Esophagus (tissue), 2 donors: Measurements from ENCODE around the gene KRTAP12-4. TPM values are rescaled to one million over a fixed set of nuclear protein-coding genes. Genes with fewer than 3 reads are reported as not detected.

Source experiments
- H3K27ac ChIP-seq, 2 donors: one replicate each; pipeline ENCODE4 v1.5.1; 2013; ENCODE audit warnings: low read depth in 2 of 2, mild to moderate bottlenecking in 2 of 2, inconsistent platforms in 1 of 2, low read length in 1 of 2, moderate library complexity in 1 of 2
- H3K27me3 ChIP-seq, 2 donors: one replicate each; pipeline ENCODE4 v1.6.1; 2013; ENCODE audit warnings: low read length in 2 of 2, control low read depth in 1 of 2, mild to moderate bottlenecking in 1 of 2; ENCODE audit not compliant: insufficient read depth in 2 of 2, control insufficient read depth in 1 of 2
- H3K36me3 ChIP-seq, 2 donors: one replicate each; pipeline ENCODE4 v1.6.1; 2013; ENCODE audit warnings: low read length in 1 of 2; ENCODE audit not compliant: control insufficient read depth in 2 of 2, insufficient read depth in 2 of 2
- H3K4me1 ChIP-seq, 2 donors: one replicate each; pipeline ENCODE4 v1.6.1; 2013; ENCODE audit warnings: low read length in 1 of 2; ENCODE audit not compliant: control insufficient read depth in 2 of 2, insufficient read depth in 2 of 2
- H3K4me3 ChIP-seq, 2 donors: one replicate each; pipeline ENCODE4 v1.5.1; 2013; ENCODE audit warnings: low read length in 2 of 2, mild to moderate bottlenecking in 2 of 2, low read depth in 1 of 2, moderate library complexity in 1 of 2
- H3K9me3 ChIP-seq, 2 donors: one replicate each; pipeline ENCODE4 v1.6.1; 2013; ENCODE audit warnings: mild to moderate bottlenecking in 2 of 2, low read depth in 1 of 2, low read length in 1 of 2, moderate library complexity in 1 of 2; ENCODE audit not compliant: control insufficient read depth in 2 of 2, insufficient read depth in 1 of 2
- WGBS, 2 donors: extraction: QIAGEN DNeasy Blood & Tissue Kit; methylation state at CpG; one replicate each; pipeline ENCODE4 v1.1.7; 2013; 5-methylcytosine and 5-hydroxymethylcytosine counted together
- polyA plus RNA-seq, 2 donors: library from polyadenylated mRNA; stranded (reverse); fragments of 200-250 nt; gene quantifications; one replicate each; pipeline ENCODE4 v1.2.3, GENCODE V29; 2013
- donor health status: healthy with polysubstance abuse.
- donor health status: Bipolar disorder and iron deficiency.

Gene KRTAP12-4, protein sequence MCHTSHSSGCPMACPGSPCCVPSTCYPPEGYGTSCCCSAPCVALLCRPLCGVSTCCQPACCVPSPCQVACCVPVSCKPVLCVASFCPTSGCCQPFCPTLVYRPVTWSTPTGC
- polyA plus RNA-seq = not detected

DNA sequence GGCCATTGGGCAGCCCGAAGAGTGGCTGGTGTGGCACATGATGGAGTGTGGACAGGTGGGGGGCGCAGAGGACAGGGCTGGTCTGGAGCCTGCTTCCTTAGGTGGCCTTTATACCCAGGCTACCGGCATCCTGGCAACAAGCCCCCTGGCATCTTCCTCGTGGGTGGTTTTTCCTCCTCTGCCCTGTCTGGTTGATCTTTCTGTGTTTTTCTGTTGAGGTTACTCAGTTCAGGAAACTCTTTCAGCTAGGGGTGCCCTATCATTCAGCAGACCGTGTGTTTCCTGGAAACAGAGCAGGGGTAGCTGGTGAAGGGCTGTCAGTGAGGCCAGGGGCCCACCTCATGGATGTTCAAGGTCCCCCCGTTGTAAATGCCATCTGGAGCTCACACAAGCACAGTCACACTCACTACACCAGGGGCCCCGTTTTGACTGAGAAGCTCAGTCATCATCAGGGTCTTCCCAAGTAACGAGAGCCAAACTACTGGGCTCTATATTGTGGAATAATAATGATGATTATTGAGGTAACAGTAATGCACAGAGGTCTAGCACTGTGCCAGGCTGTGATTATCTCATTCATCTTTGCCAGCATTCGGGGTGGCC, at the start of gene KRTAP12-4:
Gene KRTAP12-4 (minus strand): TSS at position 84 of the 600 bp plus-strand sequence. CDS start 45 bp downstream, at position 39.
- Histone ChIP-seq H3K4me3 (no peak within 1 kb of the TSS), H3K36me3 (no peaks in the 10 kb centered on the region), H3K27ac (no peak within 1 kb of the TSS), H3K9me3 (no peaks in the 10 kb centered on the region), H3K4me1 (peaks cover 0 to 6% of the 10 kb centered on the region in 2 donors), H3K27me3 (no peaks in the 10 kb centered on the region)
- WGBS, 2 donors = 68 to 73% methylated on average over 9 of the region's 9 CpGs

GRCh38 chr21:44703731-44704635, 49.5 kb upstream of the KRTAP12-4 start:
- peaks cover 3 to 7% of the 10 kb centered on the region in 2 donors for H3K27me3 ChIP-seq
- H3K9me3 ChIP-seq = peaks cover 4 to 12% of the 10 kb centered on the region in 2 donors
- H3K4me1 ChIP-seq = peaks cover 0 to under 1% of the 10 kb centered on the region in 2 donors
- WGBS, 2 donors = 46 to 58% methylated on average over 13 of the region's 13 CpGs
- H3K36me3 ChIP-seq = no peaks in the 10 kb centered on the region
- no peak overlapping the region for H3K4me3 ChIP-seq
- H3K27ac ChIP-seq = no peak overlapping the region

DNA sequence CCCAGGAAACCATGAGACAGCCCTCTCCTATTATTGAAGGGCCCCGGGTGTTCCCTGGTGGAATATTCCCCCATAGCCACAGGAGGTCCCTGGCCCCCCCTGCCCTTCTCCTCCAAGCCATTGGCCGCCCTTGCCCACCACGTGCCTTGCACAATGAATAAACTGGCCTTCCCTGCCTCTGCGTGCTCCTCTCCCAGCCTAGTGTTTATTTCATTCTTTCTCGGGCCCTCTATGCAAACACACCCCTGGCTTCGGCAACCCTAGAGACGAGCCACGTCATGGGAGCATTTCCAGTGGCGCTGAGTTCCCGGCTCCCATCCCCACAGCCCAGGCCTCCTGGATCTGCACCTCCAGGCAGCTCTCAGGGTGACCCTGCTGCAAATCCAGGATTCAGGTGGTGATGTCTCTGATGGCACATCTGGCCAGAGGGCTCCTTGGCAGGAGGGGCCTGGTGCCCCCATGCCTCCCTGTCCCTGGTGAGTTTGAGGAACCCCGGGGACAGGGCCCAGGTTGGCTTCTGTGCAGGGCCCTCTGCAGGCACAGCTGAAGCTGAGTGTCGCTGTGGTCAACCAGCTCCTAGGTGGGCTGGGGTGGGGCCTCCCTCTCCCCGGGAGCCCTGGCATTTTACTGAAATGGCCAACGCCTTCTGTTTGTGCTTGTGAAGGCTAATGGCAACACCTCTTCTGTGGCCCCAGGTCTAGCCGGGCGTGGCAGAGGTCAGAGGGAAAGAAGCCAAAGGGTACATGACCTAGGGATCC, 48.7 kb upstream of the KRTAP12-4 start:
- no peak overlapping the region for H3K4me3 ChIP-seq
- H3K27me3 ChIP-seq = peaks cover 3 to 7% of the 10 kb centered on the region in 2 donors
- peaks cover 4 to 12% of the 10 kb centered on the region in 2 donors for H3K9me3 ChIP-seq
- H3K4me1 ChIP-seq = no peaks in the 10 kb centered on the region
- H3K36me3 ChIP-seq = no peaks in the 10 kb centered on the region
- no peak overlapping the region for H3K27ac ChIP-seq
- WGBS, 2 donors = 44 to 48% methylated on average over 16 of the region's 16 CpGs

- peaks cover 4 to 12% of the 10 kb centered on the region in 2 donors for H3K9me3 ChIP-seq
- no peaks in the 10 kb centered on the region for H3K36me3 ChIP-seq
- WGBS, 2 donors = 78 to 82% methylated on average over 20 to 22 of the region's 22 CpGs
- no peak overlapping the region for H3K4me3 ChIP-seq
- H3K4me1 ChIP-seq = no peaks in the 10 kb centered on the region
- no peak overlapping the region for H3K27ac ChIP-seq
- H3K27me3 ChIP-seq = peaks cover 0 to 7% of the 10 kb centered on the region in 2 donors
These were observed 47.9 kb upstream of the KRTAP12-4 start for GRCh38 chr21:44702111-44702972.

GRCh38 chr21:44701541-44701940, 47.1 kb upstream of the KRTAP12-4 start:
- 35 to 39% methylated on average over 12 of the region's 12 CpGs for WGBS, 2 donors
- Histone ChIP-seq H3K27me3 (peaks cover 0 to 4% of the 10 kb centered on the region in 2 donors), H3K4me1 (no peaks in the 10 kb centered on the region)

GRCh38 chr21:44701023-44701400, 46.6 kb upstream of the KRTAP12-4 start:
- Histone ChIP-seq H3K27ac (no peak overlapping the region), H3K27me3 (peaks cover 0 to 4% of the 10 kb centered on the region in 2 donors), H3K4me1 (no peaks in the 10 kb centered on the region), H3K36me3 (no peaks in the 10 kb centered on the region), H3K9me3 (peaks cover under 1 to 6% of the 10 kb centered on the region in 2 donors), H3K4me3 (no peak overlapping the region)
- 84 to 88% methylated on average over 14 of the region's 14 CpGs for WGBS, 2 donors

More at GRCh38 chr21:44701541-44701940, 47.1 kb upstream of the KRTAP12-4 start:
- Histone ChIP-seq H3K27ac (no peak overlapping the region), H3K4me3 (no peak overlapping the region), H3K36me3 (no peaks in the 10 kb centered on the region), H3K9me3 (peaks cover 4 to 12% of the 10 kb centered on the region in 2 donors)

DNA sequence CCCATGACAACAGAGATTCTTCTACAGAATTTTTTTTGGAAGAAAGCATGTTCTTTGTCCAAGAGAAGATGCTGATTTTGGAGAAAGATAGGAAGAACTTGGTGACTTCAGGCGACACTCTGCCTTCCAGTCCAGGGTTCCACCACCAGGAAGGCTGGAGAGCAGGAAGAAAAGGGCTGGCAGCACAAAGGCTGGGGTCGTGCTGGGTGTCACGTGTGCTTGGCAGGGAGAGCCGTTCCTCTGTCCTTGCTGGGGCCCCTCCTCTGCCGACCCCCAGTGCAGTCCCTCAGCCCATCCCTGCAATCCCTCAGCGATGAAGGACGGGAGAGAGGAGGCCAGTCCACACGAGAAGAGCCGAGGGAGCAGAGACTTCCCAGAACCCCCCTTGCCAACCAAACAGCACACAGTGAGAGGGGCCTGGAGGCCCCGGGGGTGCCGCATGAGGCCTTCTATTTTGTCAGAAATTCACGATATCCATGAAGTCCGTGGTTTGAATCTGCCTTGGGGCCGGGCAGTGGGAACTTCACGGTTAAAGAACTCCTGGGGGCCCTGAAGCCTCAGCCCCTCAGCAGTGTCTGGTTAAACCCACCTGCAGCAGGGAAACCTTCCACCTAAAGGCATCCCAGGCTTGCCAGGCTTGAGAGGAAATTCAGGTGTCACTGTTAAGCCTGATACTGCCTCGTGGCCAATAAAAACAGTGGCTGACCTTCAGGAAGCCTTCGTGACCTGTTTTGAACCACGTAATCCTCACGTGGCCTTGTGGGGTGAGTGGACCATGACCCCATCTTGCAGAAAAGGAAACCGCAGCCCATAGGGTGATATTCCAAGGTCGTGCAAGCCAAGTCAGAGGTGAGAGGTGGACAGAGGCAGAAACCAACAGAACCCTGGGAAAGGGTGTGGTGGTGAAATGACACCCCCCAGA, 45.9 kb upstream of the KRTAP12-4 start:
- Histone ChIP-seq H3K4me3 (no peak overlapping the region), H3K4me1 (no peaks in the 10 kb centered on the region), H3K27me3 (peaks cover 0 to 4% of the 10 kb centered on the region in 2 donors), H3K27ac (no peak overlapping the region), H3K36me3 (no peaks in the 10 kb centered on the region), H3K9me3 (peaks cover 0 to 5% of the 10 kb centered on the region in 2 donors)
- WGBS, 2 donors = 49 to 62% methylated on average over 20 to 21 of the region's 21 CpGs

DNA sequence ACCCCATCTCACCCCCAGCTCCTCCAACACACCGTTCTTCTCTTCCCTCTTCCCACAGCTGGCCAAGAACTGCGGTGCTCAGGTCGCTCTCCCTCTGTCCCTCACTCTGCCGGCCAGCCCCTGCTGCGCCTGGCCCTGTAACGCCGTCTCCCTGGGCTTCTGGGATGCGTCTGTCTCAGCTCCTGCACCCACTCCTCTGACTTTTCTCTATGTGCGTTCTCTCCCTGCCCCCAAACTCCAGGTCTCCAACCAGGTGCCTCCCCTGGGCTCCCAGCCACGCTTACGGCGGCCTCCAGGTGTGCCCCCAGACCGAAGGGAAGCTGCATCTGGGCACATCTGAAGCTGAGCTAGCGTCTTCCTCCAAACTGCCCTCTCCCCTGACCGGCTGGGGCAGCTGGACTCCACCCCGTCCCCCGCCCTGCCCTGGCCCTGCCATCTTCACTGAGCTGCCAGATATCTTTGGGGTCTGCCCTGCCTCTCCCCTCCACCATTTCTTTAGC, 45.1 kb upstream of the KRTAP12-4 start:
- Histone ChIP-seq H3K4me1 (no peaks in the 10 kb centered on the region), H3K36me3 (no peaks in the 10 kb centered on the region), H3K27me3 (peaks cover 0 to 4% of the 10 kb centered on the region in 2 donors), H3K9me3 (peaks cover 0 to 3% of the 10 kb centered on the region in 2 donors), H3K4me3 (no peak overlapping the region), H3K27ac (no peak overlapping the region)
- 59 to 69% methylated on average over 17 of the region's 17 CpGs for WGBS, 2 donors
